ENCODE data around the gene LRP6. TPM values are rescaled to one million over a fixed set of nuclear protein-coding genes. Genes with fewer than 3 reads are reported as not detected.

Gene LRP6
- total and polyA plus RNA-seq, 2 of the 8 experiments (the other 6 are each of a cell fraction or from before 2014, with no cell fraction given): 53.6 to 73.2 TPM

DNA sequence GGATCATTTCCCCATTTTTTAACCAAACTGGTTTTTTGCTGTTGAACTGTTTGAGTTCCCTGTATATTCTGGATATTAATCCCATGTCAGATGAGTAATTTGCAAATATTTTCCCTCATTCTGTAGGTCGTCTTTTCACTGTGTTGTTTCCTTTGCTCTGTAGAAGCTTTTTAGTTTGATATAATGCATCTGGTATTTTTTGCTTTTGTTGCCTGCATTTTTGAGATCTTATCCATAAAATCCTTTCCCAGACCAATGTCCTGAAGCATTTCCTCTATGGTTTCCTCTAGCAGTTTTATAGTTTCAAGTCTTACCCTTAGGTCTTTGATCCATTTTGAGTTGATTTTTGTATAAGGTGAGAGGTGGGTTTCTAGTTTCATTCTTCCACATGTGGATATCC lies 71.3 kb downstream of the LRP6 start (continued):
- TF ChIP-seq CHD7 (IDR thresholded peaks at IDR 0.05; ENCODE audit: insufficient replicate concordance, low read length): no peak
- TF ChIP-seq TCF12 (IDR thresholded peaks at IDR 0.05; ENCODE audit: low read depth, low read length): no peak
- TF ChIP-seq EP300 (IDR thresholded peaks at IDR 0.05; ENCODE audit: borderline replicate concordance in 1 of 2, low read depth in 2 of 2, low read length in 2 of 2): no peak

All from H1 (cell line).